Endothelial cell of umbilical vein (primary cell): ENCODE results near the gene SRGAP3. TPM values are rescaled to one million over a fixed set of nuclear protein-coding genes. Genes with fewer than 3 reads are reported as not detected.

Experiments used
- BruUV-seq: library from RNA; stranded (reverse); fragments of 400-500 nt; replicated peaks from 2 replicates; lab custom pipeline; 2021; lab: Mats Ljungman, UMichigan
- CTCF ChIA-PET: fragments of 300-600, 350-600 bp; sonication (Branson Sonifier 250); formaldehyde crosslinking; loops from one replicate; lab custom pipeline; 2021; ENCODE audit warnings: antibody characterized with exemption, inconsistent platforms; lab: Charles Lee
- POLR2A ChIA-PET: fragments of 300-600, 350-600 bp; sonication (Branson Sonifier 250); formaldehyde crosslinking; loops from one replicate; lab custom pipeline; 2021; ENCODE audit warnings: antibody characterized with exemption, inconsistent platforms; lab: Charles Lee
- DNase-seq: peaks from one replicate; pipeline ENCODE4 v3.0.0-alpha.2; 2011; ENCODE audit warnings: low read depth, low spot score
- FAIRE-seq: peaks from 2 replicates; lab custom pipeline; 2011; peaks lifted over from hg19 to GRCh38; lab: Jason Lieb, UNC
- H2AFZ ChIP-seq: 2 replicates; pipeline ENCODE4 v1.6.0; 2012; ENCODE audit warnings: low read depth, low read length, control low read depth, inconsistent platforms
- H3K27ac ChIP-seq: 2 replicates; pipeline ENCODE4 v1.5.1; 2011; ENCODE audit warnings: low read depth, mild to moderate bottlenecking, control low read depth, low read length, moderate library complexity; ENCODE audit not compliant: insufficient read depth
- H3K27me3 ChIP-seq, 2 experiments: 2 replicates each; pipeline versions ENCODE4 v1.6.0 to v1.6.1; 2011; ENCODE audit warnings: low read length in 2 of 2, mixed read lengths in 1 of 2; ENCODE audit not compliant: control insufficient read depth in 2 of 2, insufficient read depth in 2 of 2
- H3K36me3 ChIP-seq, 2 experiments: 2 replicates in 1 of 2; 3 replicates in 1 of 2; pipeline ENCODE4 v1.5.1; 2011; ENCODE audit warnings: low read length in 2 of 2, mild to moderate bottlenecking in 1 of 2, moderate library complexity in 1 of 2; ENCODE audit not compliant: control insufficient read depth in 2 of 2, insufficient read depth in 2 of 2; ENCODE audit errors: extremely low read depth in 1 of 2
- H3K4me1 ChIP-seq: 3 replicates; pipeline ENCODE4 v1.5.1; 2011; ENCODE audit warnings: mild to moderate bottlenecking, low read length; ENCODE audit not compliant: control insufficient read depth, insufficient read depth; ENCODE audit errors: extremely low read depth
- H3K4me2 ChIP-seq: 2 replicates; pipeline ENCODE4 v1.6.1; 2011; ENCODE audit warnings: low read length, control low read depth, mixed read lengths; ENCODE audit not compliant: insufficient read depth
- H3K4me3 ChIP-seq, 3 experiments: fragments of 200-600 bp in 1 of 3; sonication (generic), shearing (Covaris generic) in 1 of 3; replicated peaks in 1 of 3; 2 replicates each; pipeline ENCODE4 v1.5.1; 2011 to 2016; ENCODE audit warnings: control low read depth in 3 of 3, low read length in 3 of 3, mild to moderate bottlenecking in 2 of 3, inconsistent platforms in 1 of 3, low read depth in 1 of 3, moderate library complexity in 1 of 3; ENCODE audit not compliant: insufficient read depth in 1 of 3
- H3K79me2 ChIP-seq: 2 replicates; pipeline ENCODE4 v1.6.0; 2012; ENCODE audit warnings: low read length, inconsistent platforms; ENCODE audit not compliant: control insufficient read depth, insufficient read depth
- H3K9ac ChIP-seq: replicated peaks from 2 replicates; pipeline ENCODE3; 2011; ENCODE audit warnings: low read length, control low read depth; ENCODE audit not compliant: insufficient read depth; ENCODE audit errors: extremely low read depth
- H3K9me1 ChIP-seq: replicated peaks from 3 replicates; pipeline ENCODE4 v1.6.0; 2011; ENCODE audit warnings: mild to moderate bottlenecking, low read length; ENCODE audit not compliant: control insufficient read depth, insufficient read depth; ENCODE audit errors: extremely low read depth
- H3K9me3 ChIP-seq: replicated peaks from 2 replicates; pipeline ENCODE4 v1.5.1; 2012; ENCODE audit warnings: low read length, inconsistent platforms; ENCODE audit not compliant: control insufficient read depth, insufficient read depth
- H4K20me1 ChIP-seq: replicated peaks from 2 replicates; pipeline ENCODE3; 2011; ENCODE audit warnings: mild to moderate bottlenecking, low read length; ENCODE audit not compliant: control insufficient read depth, insufficient read depth; ENCODE audit errors: extremely low read depth
- EZH2 ChIP-seq: IDR thresholded peaks from 2 replicates; pipeline ENCODE4 v1.6.1; 2012; ENCODE audit warnings: borderline replicate concordance, low read depth, mild to moderate bottlenecking, moderate library complexity, low read length, inconsistent platforms; ENCODE audit not compliant: severe bottlenecking
- FOS ChIP-seq: IDR thresholded peaks from 2 replicates; pipeline ENCODE4 v1.6.1; 2011; ENCODE audit warnings: mild to moderate bottlenecking, low read length, moderate library complexity, borderline replicate concordance; ENCODE audit not compliant: insufficient read depth
- GATA2 ChIP-seq: IDR thresholded peaks from 2 replicates; pipeline ENCODE4 v1.7.0; 2011; ENCODE audit warnings: low read depth, mild to moderate bottlenecking, moderate library complexity, mixed read lengths, low read length; ENCODE audit not compliant: insufficient read length, insufficient read depth
- JUN ChIP-seq: IDR thresholded peaks from 2 replicates; pipeline ENCODE4 v1.6.1; 2011; ENCODE audit warnings: borderline replicate concordance, low read depth; ENCODE audit not compliant: insufficient read length, insufficient read depth
- MYC ChIP-seq: IDR thresholded peaks from one replicate; pipeline ENCODE4 v1.6.1; 2011; ENCODE audit warnings: mild to moderate bottlenecking, low read depth, low read length
- POLR2A ChIP-seq: IDR thresholded peaks from 2 replicates; pipeline ENCODE4 v1.6.1; 2012; ENCODE audit warnings: low read depth, mild to moderate bottlenecking, control low read depth, low read length
- POLR2AphosphoS5 ChIP-seq: IDR thresholded peaks from 2 replicates; pipeline ENCODE4 v1.6.1; 2012; ENCODE audit warnings: low read depth, mild to moderate bottlenecking, control low read depth, low read length, moderate library complexity; ENCODE audit not compliant: insufficient read depth
- dilution Hi-C: fragments of 300-500 bp; cut with MboI; formaldehyde crosslinking; loops from one replicate; pipeline ENCODE4 v1.15.0; 2019; ENCODE audit warnings: low sequenced_read_pairs; ENCODE audit not compliant: extremely low pct_ligation_motif_present
- intact Hi-C: fragments of 100-400 bp; cut with micrococcal nuclease; formaldehyde crosslinking; loops from one replicate; pipeline ENCODE4 v1.10.0; 2022
- polyA plus RNA-seq, 4 experiments: library from polyadenylated mRNA; depleted of rRNA in 3 of 4; stranded (reverse) in 3 of 4; unstranded in 1 of 4; fragments of >200 nt; gene quantifications; 2 replicates each; pipeline versions ENCODE4 v1.2.1 to v1.2.3, GENCODE V29; 2011 to 2012; ENCODE audit warnings: missing spikeins in 1 of 4
- total RNA-seq: library from RNA; stranded (reverse); gene quantifications from 2 replicates; pipeline ENCODE4 v1.2.3, GENCODE V29; 2021
- TF ChIP-seq, protein P1 (sequence below): IDR thresholded peaks from 2 replicates; pipeline ENCODE4 v1.6.1; 2011; ENCODE audit not compliant: insufficient read depth, insufficient read length
- TF ChIP-seq, protein P2 (sequence below), 2 donors: IDR thresholded peaks; 1 replicate in 1 of 2; 2 replicates in 1 of 2; pipeline ENCODE4 v1.5.1; 2011; ENCODE audit warnings: low read length in 2 of 2, mild to moderate bottlenecking in 2 of 2, moderate library complexity in 2 of 2, control low read depth in 1 of 2, inconsistent platforms in 1 of 2, low read depth in 1 of 2; ENCODE audit not compliant: insufficient read depth in 1 of 2; ENCODE audit errors: extremely low read depth in 1 of 2

SRGAP3 gene
- total and polyA plus RNA-seq, 2 donors (not counting 3 experiments of a cell fraction or from before 2014, with no cell fraction given), result 0.06 TPM; not detected in 1

DNA sequence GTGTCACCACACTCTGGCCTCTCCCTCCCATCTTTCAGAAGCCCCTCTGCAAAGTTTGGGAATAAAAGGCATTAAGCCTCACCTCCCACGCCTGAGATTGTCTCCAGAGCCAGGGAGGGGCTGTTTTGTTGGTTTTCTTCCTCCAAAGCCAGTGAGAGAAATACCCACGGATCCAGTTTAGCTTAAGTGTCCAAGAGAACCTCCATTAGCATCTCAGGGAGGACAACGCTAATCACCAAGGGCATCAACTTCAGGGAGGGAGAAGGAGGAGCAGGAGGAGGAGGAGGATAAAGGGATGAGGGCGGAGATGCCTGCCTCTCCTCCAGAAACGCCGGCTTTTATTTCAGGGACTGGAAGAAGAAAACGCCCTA, 101.6 kb downstream of the SRGAP3 start:
- DNase-seq (no peak), FAIRE-seq (no peak)
- intact Hi-C loops (no loop called here), dilution Hi-C loops (no loop called here)
- Histone ChIP-seq H3K4me3 (no peak overlapping the region), H3K9me3 (no peaks in the 10 kb centered on the region), H3K79me2 (no peaks in the 10 kb centered on the region), H3K27me3 (no peaks in the 10 kb centered on the region), H3K27ac (no peak overlapping the region), H4K20me1 (no peaks in the 10 kb centered on the region), H3K4me2 (no peak overlapping the region), H3K4me1 (no peaks in the 10 kb centered on the region), H3K9me1 (no peaks in the 10 kb centered on the region), H3K9ac (no peak overlapping the region), H2AFZ (no peak overlapping the region), H3K36me3 (no peaks in the 10 kb centered on the region)
- POLR2A ChIA-PET, result no interaction called here
- CTCF ChIA-PET, result no interaction called here
- BruUV-seq, result no TSS peak
- TF ChIP-seq, protein P1, sequence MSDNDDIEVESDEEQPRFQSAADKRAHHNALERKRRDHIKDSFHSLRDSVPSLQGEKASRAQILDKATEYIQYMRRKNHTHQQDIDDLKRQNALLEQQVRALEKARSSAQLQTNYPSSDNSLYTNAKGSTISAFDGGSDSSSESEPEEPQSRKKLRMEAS, result no peak
- TF ChIP-seq POLR2A, result no peak
- TF ChIP-seq FOS, result no peak
- TF ChIP-seq POLR2AphosphoS5, result no peak
- no peak for TF ChIP-seq GATA2
- no peak for TF ChIP-seq JUN
- TF ChIP-seq, protein P2, sequence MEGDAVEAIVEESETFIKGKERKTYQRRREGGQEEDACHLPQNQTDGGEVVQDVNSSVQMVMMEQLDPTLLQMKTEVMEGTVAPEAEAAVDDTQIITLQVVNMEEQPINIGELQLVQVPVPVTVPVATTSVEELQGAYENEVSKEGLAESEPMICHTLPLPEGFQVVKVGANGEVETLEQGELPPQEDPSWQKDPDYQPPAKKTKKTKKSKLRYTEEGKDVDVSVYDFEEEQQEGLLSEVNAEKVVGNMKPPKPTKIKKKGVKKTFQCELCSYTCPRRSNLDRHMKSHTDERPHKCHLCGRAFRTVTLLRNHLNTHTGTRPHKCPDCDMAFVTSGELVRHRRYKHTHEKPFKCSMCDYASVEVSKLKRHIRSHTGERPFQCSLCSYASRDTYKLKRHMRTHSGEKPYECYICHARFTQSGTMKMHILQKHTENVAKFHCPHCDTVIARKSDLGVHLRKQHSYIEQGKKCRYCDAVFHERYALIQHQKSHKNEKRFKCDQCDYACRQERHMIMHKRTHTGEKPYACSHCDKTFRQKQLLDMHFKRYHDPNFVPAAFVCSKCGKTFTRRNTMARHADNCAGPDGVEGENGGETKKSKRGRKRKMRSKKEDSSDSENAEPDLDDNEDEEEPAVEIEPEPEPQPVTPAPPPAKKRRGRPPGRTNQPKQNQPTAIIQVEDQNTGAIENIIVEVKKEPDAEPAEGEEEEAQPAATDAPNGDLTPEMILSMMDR (IDR thresholded peaks at IDR 0.05; ENCODE audit: extremely low read depth in 1 of 2, insufficient read depth in 1 of 2, low read depth in 1 of 2, low read length in 2 of 2), result no peak
- no peak for TF ChIP-seq MYC
- no peak for TF ChIP-seq EZH2
